ENCODE results near the gene RNLS.

RNLS gene

DNA sequence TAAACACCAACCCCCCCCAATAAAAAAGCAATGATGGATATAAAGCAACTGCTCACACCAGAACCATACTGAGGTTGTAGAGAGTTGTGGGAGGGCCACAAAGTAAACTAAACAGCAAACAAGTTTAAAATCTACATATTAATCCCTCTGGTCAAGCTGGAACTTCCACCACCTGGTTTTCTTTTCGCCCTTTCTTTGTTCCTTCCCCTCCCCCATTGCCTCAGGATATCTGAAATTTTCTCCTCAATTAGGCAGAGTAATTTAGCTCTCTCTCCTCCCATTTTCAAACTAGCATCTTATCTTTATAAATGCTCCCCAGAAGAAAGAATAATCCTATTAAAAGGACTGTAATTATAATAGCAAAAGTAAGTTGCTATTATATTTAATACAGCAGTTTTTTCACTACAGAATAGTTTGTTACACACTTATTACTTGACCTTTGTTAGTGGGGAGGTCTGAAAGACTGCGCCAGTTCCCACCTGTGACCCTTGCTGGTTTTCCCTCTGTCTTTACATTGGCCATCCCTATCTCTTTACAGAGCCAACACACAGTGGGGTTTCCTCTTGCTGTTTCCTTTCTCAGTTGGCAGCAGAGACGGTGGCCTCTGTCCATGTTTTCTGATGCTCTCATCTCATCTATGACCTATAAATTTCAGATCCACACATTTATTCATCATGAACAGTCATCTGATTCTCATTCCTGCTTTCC, 235.4 kb downstream of the RNLS start:
- H3K27me3 ChIP-seq (ENCODE audit: insufficient read depth, low read length): no peaks in the 10 kb centered on the region
- no peak overlapping the region for H2AFZ ChIP-seq (ENCODE audit: low read length)
- H3F3A ChIP-seq (ENCODE audit: insufficient read depth, low read length): no peaks in the 10 kb centered on the region
- H4K20me1 ChIP-seq (ENCODE audit: insufficient read depth, low read length): no peaks in the 10 kb centered on the region
- no peak overlapping the region for H3K27ac ChIP-seq (ENCODE audit: low read depth, low read length, poor library complexity, severe bottlenecking)
- peaks cover 33% of the 10 kb centered on the region for H3K4me1 ChIP-seq (ENCODE audit: insufficient read depth, low read length, severe bottlenecking)
- no peaks in the 10 kb centered on the region for H3K36me3 ChIP-seq (ENCODE audit: insufficient read depth, low read length)
- no peaks in the 10 kb centered on the region for H3K9me2 ChIP-seq (ENCODE audit: low read depth, low read length)
- no peaks in the 10 kb centered on the region for H3K79me2 ChIP-seq (ENCODE audit: insufficient read depth, low read length)
- no peaks in the 10 kb centered on the region for H3K9me3 ChIP-seq (ENCODE audit: low read length)
- H3K9ac ChIP-seq (ENCODE audit: low read length): no peak overlapping the region
- no peak overlapping the region for H3K4me2 ChIP-seq (ENCODE audit: low read length)
- H3K4me3 ChIP-seq (ENCODE audit: low read depth, low read length, poor library complexity, severe bottlenecking): no peak overlapping the region
- TF ChIP-seq EZH2 (IDR thresholded peaks at IDR 0.05; ENCODE audit: borderline replicate concordance, low read length): no peak
- TF ChIP-seq, protein P1, sequence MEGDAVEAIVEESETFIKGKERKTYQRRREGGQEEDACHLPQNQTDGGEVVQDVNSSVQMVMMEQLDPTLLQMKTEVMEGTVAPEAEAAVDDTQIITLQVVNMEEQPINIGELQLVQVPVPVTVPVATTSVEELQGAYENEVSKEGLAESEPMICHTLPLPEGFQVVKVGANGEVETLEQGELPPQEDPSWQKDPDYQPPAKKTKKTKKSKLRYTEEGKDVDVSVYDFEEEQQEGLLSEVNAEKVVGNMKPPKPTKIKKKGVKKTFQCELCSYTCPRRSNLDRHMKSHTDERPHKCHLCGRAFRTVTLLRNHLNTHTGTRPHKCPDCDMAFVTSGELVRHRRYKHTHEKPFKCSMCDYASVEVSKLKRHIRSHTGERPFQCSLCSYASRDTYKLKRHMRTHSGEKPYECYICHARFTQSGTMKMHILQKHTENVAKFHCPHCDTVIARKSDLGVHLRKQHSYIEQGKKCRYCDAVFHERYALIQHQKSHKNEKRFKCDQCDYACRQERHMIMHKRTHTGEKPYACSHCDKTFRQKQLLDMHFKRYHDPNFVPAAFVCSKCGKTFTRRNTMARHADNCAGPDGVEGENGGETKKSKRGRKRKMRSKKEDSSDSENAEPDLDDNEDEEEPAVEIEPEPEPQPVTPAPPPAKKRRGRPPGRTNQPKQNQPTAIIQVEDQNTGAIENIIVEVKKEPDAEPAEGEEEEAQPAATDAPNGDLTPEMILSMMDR (IDR thresholded peaks at IDR 0.05; ENCODE audit: low read length): no peak

DNA sequence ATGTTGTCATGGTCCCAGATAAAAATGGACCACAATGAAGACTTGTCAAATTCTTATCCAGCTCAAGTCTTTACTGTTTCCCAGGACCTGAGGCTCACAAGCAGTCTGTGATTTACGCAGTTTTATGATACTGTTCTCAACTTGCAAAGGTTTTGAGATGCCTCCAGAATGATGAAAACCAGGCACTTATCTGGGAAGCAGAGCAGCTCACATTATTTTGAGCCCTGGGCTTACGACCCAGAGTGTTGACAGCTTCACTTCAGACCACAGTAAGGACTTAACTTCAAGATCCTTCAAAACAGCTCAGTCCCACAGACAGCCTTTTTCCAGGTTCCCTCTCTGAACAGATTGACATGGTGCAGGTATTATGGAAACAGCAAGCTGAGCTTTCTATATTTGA, 236.1 kb downstream of the RNLS start:
- H2AFZ ChIP-seq (ENCODE audit: low read length): no peak overlapping the region
- peaks cover 33% of the 10 kb centered on the region for H3K4me1 ChIP-seq (ENCODE audit: insufficient read depth, low read length, severe bottlenecking)
- no peaks in the 10 kb centered on the region for H3K79me2 ChIP-seq (ENCODE audit: insufficient read depth, low read length)
- H3K9me3 ChIP-seq (ENCODE audit: low read length): no peaks in the 10 kb centered on the region
- H3K9me2 ChIP-seq (ENCODE audit: low read depth, low read length): no peaks in the 10 kb centered on the region
- H3K4me2 ChIP-seq (ENCODE audit: low read length): no peak overlapping the region
- H3K4me3 ChIP-seq (ENCODE audit: low read depth, low read length, poor library complexity, severe bottlenecking): no peak overlapping the region
- no peaks in the 10 kb centered on the region for H3F3A ChIP-seq (ENCODE audit: insufficient read depth, low read length)
- no peak overlapping the region for H3K27ac ChIP-seq (ENCODE audit: low read depth, low read length, poor library complexity, severe bottlenecking)
- no peaks in the 10 kb centered on the region for H4K20me1 ChIP-seq (ENCODE audit: insufficient read depth, low read length)
- no peaks in the 10 kb centered on the region for H3K27me3 ChIP-seq (ENCODE audit: insufficient read depth, low read length)
- H3K36me3 ChIP-seq (ENCODE audit: insufficient read depth, low read length): no peaks in the 10 kb centered on the region
- TF ChIP-seq EZH2 (IDR thresholded peaks at IDR 0.05; ENCODE audit: borderline replicate concordance, low read length): no peak
- TF ChIP-seq, protein P1 (IDR thresholded peaks at IDR 0.05; ENCODE audit: low read length): no peak
- H3K9ac ChIP-seq (ENCODE audit: low read length): no peak overlapping the region

DNA sequence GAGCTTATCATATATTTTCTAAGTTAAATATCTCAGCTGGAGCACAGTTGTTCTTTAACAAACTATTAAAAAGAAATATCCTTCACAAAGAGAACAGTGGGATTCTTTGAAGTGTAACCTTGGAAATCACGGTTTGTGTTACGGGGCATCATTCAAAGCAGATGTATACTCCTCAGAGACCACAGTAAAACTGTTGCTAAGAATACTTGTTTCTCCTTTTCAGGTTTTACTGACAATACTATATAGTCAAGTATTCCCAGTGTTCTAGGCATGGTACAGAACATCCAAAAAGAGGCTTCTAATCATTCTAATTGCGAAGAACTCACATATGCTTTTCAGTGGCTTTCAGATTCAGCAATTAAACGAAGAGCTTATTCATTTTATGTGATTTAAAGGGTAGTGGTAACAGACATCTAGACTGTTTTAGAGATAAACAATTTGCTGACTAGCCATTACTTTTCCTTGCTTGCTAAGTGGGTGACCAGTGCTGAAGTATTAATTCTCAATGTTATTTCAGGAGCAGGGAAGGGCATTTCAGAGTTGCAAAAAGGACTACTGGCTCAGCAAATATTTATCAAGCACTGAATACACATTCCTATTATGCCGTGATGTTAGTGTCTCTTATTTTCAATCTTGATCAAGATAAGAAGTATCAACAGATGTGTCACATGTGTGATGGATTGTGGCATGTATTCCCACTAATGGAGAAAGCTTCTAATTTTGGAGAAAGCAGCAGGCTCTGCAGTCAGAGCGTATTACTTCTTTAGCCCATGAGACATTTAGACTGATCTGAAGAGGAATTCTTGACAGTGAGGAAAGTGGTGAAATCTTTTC, 236.8 kb downstream of the RNLS start:
- Histone ChIP-seq H3K36me3 (ENCODE audit: insufficient read depth, low read length) (no peaks in the 10 kb centered on the region), H3K4me2 (ENCODE audit: low read length) (no peak overlapping the region), H3K27me3 (ENCODE audit: insufficient read depth, low read length) (no peaks in the 10 kb centered on the region), H3K4me1 (ENCODE audit: insufficient read depth, low read length, severe bottlenecking) (peaks cover 33% of the 10 kb centered on the region), H3K79me2 (ENCODE audit: insufficient read depth, low read length) (no peaks in the 10 kb centered on the region), H3F3A (ENCODE audit: insufficient read depth, low read length) (no peaks in the 10 kb centered on the region), H4K20me1 (ENCODE audit: insufficient read depth, low read length) (no peaks in the 10 kb centered on the region), H3K9ac (ENCODE audit: low read length) (no peak overlapping the region), H3K27ac (ENCODE audit: low read depth, low read length, poor library complexity, severe bottlenecking) (no peak overlapping the region), H3K9me2 (ENCODE audit: low read depth, low read length) (no peaks in the 10 kb centered on the region), H3K4me3 (ENCODE audit: low read depth, low read length, poor library complexity, severe bottlenecking) (no peak overlapping the region), H2AFZ (ENCODE audit: low read length) (no peak overlapping the region), H3K9me3 (ENCODE audit: low read length) (no peaks in the 10 kb centered on the region)
- no peak for TF ChIP-seq EZH2 (IDR thresholded peaks at IDR 0.05; ENCODE audit: borderline replicate concordance, low read length)
- TF ChIP-seq, protein P1 (IDR thresholded peaks at IDR 0.05; ENCODE audit: low read length): no peak

All from OCI-LY1 (cell line).